WERI-Rb-1 (cell line): ENCODE results near the gene DSG3.

Experiments used
- DNase-seq: peaks from one replicate; pipeline ENCODE4 v3.0.0-alpha.2; 2020
- H3K27ac ChIP-seq: fragments of 250-450 bp; sonication (Bioruptor Pico); 2 replicates; pipeline ENCODE4 v1.5.1; 2020; ENCODE audit warnings: mild to moderate bottlenecking, moderate library complexity
- H3K27me3 ChIP-seq: fragments of 250-450 bp; sonication (Bioruptor Pico); 2 replicates; pipeline ENCODE4 v1.5.1; 2021; ENCODE audit warnings: mild to moderate bottlenecking, low read depth, moderate library complexity; ENCODE audit not compliant: insufficient read depth, severe bottlenecking
- H3K36me3 ChIP-seq: fragments of 250-450 bp; sonication (Bioruptor Pico); 2 replicates; pipeline ENCODE4 v1.5.1; 2020; ENCODE audit warnings: mild to moderate bottlenecking, moderate library complexity
- H3K4me3 ChIP-seq: 2 replicates; pipeline ENCODE4 v1.5.1; 2011; ENCODE audit warnings: low read depth, mild to moderate bottlenecking, control low read depth, low read length
- H3K9me3 ChIP-seq: fragments of 250-450 bp; sonication (Bioruptor Pico); 2 replicates; pipeline ENCODE4 v1.5.1; 2021; ENCODE audit warnings: mild to moderate bottlenecking, moderate library complexity; ENCODE audit not compliant: severe bottlenecking
- TF ChIP-seq, protein P1 (sequence below): IDR thresholded peaks from 2 replicates; pipeline ENCODE4 v1.5.1; 2011; ENCODE audit warnings: low read depth, mild to moderate bottlenecking, control low read depth, inconsistent platforms, low read length

The DSG3 gene

DNA sequence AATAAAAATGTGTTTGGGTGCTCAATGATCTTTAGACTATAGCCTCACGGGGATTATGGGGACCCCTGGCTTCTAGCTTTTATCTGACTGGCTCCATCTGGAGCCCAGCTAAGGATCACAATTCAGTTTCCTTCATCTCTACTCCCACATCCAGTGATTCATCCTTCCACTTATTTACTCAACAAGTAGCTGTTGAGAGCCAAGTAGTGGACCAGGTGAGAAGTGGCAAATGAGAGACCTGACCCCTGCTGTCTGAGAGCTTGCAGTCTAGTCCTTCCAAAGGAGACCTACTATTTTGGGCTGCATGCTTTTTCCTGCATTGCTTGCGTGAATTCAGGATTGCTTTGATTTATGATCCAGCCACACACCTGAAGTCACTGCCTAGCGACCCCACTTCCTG, 10.7 kb upstream of the DSG3 start:
- Histone ChIP-seq H3K4me3 (no peak overlapping the region), H3K27me3 (no peaks in the 10 kb centered on the region), H3K27ac (no peak overlapping the region), H3K9me3 (peaks cover 5% of the 10 kb centered on the region), H3K36me3 (no peaks in the 10 kb centered on the region)
- no peak for DNase-seq
- TF ChIP-seq, protein P1, sequence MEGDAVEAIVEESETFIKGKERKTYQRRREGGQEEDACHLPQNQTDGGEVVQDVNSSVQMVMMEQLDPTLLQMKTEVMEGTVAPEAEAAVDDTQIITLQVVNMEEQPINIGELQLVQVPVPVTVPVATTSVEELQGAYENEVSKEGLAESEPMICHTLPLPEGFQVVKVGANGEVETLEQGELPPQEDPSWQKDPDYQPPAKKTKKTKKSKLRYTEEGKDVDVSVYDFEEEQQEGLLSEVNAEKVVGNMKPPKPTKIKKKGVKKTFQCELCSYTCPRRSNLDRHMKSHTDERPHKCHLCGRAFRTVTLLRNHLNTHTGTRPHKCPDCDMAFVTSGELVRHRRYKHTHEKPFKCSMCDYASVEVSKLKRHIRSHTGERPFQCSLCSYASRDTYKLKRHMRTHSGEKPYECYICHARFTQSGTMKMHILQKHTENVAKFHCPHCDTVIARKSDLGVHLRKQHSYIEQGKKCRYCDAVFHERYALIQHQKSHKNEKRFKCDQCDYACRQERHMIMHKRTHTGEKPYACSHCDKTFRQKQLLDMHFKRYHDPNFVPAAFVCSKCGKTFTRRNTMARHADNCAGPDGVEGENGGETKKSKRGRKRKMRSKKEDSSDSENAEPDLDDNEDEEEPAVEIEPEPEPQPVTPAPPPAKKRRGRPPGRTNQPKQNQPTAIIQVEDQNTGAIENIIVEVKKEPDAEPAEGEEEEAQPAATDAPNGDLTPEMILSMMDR: no peak

DNA sequence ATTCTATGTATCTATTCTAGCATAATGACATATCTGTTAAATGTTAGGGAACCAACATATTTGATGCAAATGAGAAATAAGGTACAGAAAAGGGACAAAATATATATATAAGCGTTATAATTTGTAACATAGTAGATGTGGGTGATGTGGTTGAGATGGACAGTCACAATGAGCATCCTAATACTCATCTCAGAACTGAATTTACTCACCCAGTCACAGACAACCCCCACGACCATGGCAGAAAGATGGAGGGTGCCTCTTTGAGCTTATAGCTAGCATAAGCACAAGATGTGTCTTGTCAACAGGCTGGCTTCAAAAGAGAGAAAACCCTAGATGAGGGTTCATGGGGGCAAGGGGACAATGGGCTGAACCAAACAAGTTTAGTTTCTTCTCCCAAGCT, 9.1 kb upstream of the DSG3 start:
- H3K9me3 ChIP-seq: no peaks in the 10 kb centered on the region
- H3K27me3 ChIP-seq: no peaks in the 10 kb centered on the region
- TF ChIP-seq, protein P1: no peak
- H3K4me3 ChIP-seq: no peak overlapping the region
- DNase-seq: no peak
- no peaks in the 10 kb centered on the region for H3K36me3 ChIP-seq
- H3K27ac ChIP-seq: no peak overlapping the region

DNA sequence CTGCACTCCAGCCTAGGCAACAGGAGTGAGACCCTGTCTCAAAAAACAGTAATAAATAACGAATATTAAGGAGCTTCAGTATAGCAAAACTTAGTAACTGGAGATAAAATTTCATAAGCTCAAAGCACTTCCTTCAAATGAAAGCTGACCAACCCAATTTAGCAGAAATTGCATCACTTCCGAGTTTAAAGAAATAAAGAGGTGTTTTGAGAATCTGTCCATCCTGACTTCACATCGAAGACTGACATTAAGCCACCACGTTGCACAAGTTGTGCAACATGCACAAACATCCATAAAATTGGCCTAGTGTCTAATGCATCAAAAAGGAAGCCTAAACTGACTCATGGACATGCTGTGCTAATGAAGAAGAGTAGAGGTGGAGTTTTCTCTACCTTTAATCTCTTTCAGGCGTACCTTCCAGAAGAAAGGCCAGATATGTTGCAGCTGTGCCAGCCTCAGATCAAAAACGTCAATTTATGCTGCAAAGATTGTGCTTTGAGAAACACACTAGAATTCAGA, 7.7 kb upstream of the DSG3 start:
- Histone ChIP-seq H3K27ac (no peak overlapping the region), H3K9me3 (no peaks in the 10 kb centered on the region), H3K4me3 (no peak overlapping the region), H3K36me3 (no peaks in the 10 kb centered on the region), H3K27me3 (no peaks in the 10 kb centered on the region)
- TF ChIP-seq, protein P1: no peak
- DNase-seq: no peak

DNA sequence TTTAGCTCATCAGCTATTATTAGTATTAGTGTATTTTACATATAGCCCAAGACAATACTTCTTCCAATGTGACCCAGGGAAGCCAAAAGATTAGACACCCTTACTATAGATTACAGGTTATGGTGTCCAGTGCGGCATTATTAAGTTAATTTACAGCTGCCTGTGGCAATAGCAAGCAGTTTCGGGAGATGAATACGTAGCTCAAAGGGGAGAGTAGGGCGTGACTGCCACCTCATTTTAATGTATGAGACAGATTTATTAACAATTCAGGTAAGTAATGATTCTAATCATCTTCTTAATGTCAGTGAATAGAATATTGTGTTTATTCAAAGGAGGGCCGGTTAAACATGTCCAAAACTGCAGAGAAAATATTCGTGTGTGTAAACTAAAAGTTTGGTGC, 6.8 kb upstream of the DSG3 start:
- no peak overlapping the region for H3K4me3 ChIP-seq
- TF ChIP-seq, protein P1: no peak
- H3K36me3 ChIP-seq: no peaks in the 10 kb centered on the region
- no peaks in the 10 kb centered on the region for H3K9me3 ChIP-seq
- H3K27ac ChIP-seq: no peak overlapping the region
- H3K27me3 ChIP-seq: no peaks in the 10 kb centered on the region
- DNase-seq: no peak

DNA sequence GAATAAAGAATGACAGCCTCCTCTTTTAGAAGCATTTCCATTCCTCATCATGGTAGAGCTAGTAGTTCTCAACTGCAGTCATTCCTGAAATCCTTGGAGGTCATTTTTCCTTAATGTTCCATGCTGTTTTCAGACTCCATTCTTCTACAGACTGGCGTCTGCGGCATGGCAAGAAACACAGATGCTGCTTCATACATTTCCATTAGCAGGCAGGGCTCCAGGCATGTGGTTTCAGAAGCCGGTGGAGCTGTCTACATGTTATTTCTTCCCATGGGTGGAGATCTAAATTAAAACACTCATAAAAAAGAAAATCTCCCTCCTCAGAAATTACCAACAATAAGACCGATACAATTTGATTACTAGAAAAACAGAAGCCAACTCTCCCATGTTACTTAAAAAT, 6.0 kb upstream of the DSG3 start:
- Histone ChIP-seq H3K27ac (no peak overlapping the region), H3K27me3 (no peaks in the 10 kb centered on the region), H3K9me3 (no peaks in the 10 kb centered on the region), H3K4me3 (no peak overlapping the region), H3K36me3 (no peaks in the 10 kb centered on the region)
- DNase-seq: no peak
- TF ChIP-seq, protein P1: no peak

DNA sequence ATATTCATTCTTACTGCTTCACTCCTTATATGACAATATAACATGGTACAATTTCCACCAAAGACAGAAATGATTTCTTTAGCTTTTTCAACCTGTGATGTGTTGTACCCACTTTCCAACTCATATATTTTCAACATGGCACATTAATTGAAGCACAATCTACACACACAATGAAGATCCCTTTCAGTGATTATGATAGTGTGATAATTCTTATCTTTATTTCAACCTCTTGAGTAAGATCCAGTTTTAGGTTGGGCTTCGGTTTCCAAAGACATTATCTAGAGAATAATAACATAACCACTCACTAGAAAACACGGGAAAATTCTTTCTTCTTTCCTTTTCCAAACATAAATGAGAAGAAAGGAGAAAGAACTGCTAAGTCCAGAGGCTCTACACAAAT, 3.4 kb upstream of the DSG3 start:
- H3K27me3 ChIP-seq: no peaks in the 10 kb centered on the region
- H3K36me3 ChIP-seq: no peaks in the 10 kb centered on the region
- H3K4me3 ChIP-seq: no peak overlapping the region
- no peak for DNase-seq
- H3K9me3 ChIP-seq: no peaks in the 10 kb centered on the region
- no peak overlapping the region for H3K27ac ChIP-seq
- TF ChIP-seq, protein P1: no peak
